Epithelial cell of prostate (primary cell): Measurements from ENCODE around the gene HAUS7.

Source experiments
- DNase-seq: peaks from one replicate; pipeline ENCODE4 v3.0.0-alpha.2; 2011; ENCODE audit warnings: low read depth, low spot score
- H3K27ac ChIP-seq: fragments of 450-650 bp; 2 replicates; pipeline ENCODE4 v1.5.1; 2017; ENCODE audit warnings: mild to moderate bottlenecking

The HAUS7 gene

DNA sequence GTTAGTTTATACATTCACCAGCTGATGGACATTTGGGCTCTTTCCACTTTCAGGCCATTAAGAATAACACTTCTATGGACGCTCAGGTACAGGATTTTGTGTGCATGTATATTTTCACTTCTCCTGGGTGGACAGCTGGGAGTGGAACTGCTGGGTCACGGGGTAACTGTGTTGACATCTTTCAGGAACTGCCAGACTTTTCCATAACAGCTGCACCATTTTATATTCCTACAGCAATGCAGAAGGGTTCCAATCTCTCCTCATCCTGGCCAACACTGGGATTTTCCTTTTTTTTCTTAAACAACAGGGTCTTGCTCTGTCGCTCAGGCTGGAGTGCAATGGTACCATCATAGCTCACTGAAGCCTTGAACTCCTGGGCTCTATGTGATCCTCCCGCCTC, 11.9 kb downstream of the HAUS7 start:
- DNase-seq, result no peak
- H3K27ac ChIP-seq, result no peak overlapping the region

GRCh38 chrX:153457827-153458466, 12.4 kb downstream of the HAUS7 start:
- H3K27ac ChIP-seq, result no peak overlapping the region
- no peak for DNase-seq

GRCh38 chrX:153457136-153457825, 13.1 kb downstream of the HAUS7 start:
- H3K27ac ChIP-seq, result no peak overlapping the region
- no peak for DNase-seq

DNA sequence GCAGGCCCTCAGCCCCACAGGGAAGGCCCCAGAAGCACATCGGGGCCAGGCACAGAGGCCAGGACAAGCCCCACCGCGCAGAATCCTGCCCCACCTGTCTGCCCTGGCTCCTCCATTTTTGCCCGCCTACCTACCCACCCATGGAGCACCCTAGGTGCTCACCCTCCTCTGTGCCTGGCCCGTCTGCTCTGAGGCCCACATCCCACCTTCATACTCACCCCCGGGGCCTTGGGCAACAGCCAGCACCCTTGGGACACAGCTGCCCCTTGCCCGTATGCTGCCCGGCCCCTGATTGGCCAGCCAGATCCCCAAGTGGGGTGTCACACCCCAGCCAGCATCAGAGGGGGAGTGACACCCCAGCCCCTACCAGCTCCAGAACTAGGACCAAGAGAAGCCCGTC, 13.7 kb downstream of the HAUS7 start:
- H3K27ac ChIP-seq, result no peak overlapping the region
- no peak for DNase-seq

DNA sequence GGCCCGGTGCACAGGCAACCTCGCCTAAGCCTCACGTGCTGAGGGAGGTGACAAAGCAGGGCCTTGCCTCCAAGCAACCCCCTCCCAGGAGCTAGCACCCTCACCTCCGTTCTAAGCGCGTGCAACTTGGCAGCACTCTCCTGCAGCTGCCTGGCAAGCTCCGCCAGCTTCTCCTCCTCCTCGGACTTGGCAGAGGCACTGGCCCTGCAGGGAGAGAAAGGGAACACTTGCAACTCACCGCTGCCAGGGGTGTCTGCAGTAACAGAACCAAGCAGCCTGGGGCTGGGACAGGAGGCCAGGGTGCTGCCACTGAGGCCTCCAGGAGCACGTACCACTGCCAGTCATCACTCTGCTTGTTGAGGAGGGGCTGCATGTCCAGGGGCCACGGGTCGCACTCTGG, 14.2 kb downstream of the HAUS7 start:
- no peak for DNase-seq
- no peak overlapping the region for H3K27ac ChIP-seq

GRCh38 chrX:153455571-153455970, 14.8 kb downstream of the HAUS7 start:
- DNase-seq, result no peak
- H3K27ac ChIP-seq, result peak overlapping the region; percentile 36

- H3K27ac ChIP-seq, result peak overlapping the region; percentile 36
- no peak for DNase-seq
Measured at GRCh38 chrX:153454901-153455550, 15.3 kb downstream of the HAUS7 start.

- H3K27ac ChIP-seq, result no peak overlapping the region
Measured at GRCh38 chrX:153450949-153451277, 19.5 kb downstream of the HAUS7 start.

DNA sequence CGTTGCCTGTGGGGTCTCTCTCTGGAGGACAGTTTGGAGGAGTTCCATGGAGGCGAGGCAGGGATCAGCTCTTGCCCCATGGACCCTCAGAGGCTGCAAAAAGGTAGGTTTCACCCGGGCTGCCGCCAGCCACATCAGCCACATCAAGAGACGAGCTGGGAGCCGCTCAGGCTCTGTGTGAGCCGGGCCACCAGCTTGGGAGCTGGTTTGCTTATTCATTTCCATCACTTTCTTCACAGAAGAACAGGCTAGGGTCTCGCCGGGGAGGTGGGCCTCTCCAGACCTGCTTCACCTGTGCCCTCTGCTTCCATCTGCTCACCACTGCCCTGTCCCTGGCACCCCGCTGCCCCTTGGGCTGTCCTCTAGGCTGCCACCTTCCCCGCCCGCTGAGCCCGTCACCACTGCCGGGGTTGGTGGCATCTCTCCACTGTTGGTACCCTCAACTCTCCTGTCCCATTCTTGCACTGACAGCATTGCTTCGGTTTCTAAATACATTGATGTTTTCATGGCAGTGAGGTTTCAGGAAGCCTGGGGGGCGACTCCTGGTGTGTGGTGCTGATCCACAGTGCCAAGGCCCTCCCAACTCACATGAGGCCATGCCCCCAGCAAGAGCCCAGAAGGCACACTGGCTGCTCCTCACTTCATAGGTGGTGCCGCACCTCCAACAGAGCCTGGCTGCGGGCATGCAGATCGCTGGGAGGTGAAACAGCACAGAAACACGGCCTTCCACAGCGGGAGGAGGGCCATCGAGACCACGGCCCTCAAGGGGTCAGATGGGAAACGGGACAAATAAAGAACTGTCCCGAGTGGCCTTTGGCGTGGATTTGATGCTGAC, 20.0 kb downstream of the HAUS7 start:
- H3K27ac ChIP-seq, result no peak overlapping the region
- no peak for DNase-seq

More at GRCh38 chrX:153450949-153451277, 19.5 kb downstream of the HAUS7 start:
- DNase-seq, result no peak

DNA sequence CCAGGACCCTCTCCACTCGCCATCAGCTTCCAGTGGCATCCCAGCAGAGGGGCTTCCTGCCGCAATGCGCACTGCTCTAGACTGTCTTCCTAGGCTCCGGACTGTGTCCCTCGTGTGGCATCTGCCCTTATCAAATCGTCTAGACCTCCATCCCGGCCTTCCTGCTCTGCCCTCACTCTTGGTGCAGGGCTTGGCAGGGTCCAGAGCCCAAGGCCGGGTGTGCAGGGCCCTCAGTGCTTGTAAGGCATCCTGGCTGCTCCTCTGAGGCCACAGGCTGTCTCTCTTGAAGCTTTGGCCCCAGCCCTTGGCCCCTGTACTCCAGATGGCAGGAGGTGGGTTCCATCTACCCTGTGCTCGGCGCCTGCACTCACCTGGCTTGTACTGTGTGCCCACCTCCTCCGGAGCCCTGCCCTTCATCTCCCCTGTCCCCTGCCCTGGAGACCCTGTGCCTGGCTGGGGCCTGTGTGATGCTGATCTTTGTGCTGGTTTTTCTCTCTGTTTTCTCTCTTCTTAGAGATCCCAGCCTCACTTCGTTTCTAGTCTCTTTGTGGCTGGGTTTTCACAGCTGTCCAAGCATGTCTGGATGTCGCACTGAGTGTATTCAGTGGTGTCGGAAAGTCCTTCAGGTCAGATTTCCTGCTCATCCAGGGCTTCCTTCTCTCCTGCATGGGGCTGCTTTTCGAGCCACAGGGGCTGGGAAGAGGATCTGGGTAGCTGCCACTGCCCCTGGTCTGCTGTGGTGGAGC, 20.8 kb downstream of the HAUS7 start:
- no peak overlapping the region for H3K27ac ChIP-seq
- DNase-seq, result no peak

DNA sequence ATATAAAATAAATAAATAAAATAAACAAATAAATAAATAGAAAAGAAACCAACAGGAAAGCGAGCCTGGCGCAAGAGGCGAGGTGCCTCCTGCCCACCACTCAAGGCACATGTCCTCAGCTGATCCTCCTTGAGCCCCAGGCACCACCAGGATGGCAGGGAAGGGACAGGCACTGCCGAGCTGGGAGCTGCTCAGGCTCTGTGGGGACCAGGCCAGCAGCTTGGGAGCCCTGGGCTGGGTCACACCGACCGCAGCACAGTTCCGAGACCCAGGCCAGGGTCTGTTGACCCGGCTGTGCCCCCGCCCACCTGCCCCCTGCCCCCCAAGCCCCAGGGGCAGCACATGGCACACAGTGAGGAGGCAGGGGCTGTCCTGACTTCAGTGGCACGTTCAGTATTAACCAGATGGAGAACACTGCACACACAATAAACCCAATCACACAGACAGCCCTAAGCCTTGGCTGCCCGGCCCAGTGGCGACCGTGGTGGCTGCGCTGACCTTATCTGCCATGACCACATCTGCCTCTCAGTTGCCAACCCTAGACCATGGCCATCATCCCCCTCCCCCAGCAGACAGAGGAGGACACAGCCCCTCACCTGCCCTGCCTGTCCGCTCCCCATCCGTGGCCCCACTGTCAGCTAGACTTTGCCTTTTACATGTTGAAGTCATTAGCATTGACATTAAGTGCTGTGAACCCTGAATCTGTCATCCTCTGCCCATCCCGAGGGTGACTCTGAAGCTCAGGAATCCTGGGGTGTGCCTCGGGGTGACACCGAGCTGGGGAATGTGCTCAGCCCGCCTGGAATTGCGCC, 21.6 kb downstream of the HAUS7 start:
- no peak for DNase-seq

GRCh38 chrX:153447581-153447960, 22.8 kb downstream of the HAUS7 start:
- no peak overlapping the region for H3K27ac ChIP-seq
- DNase-seq, result no peak

More for the DNA sequence above, 21.6 kb downstream of the HAUS7 start:
- no peak overlapping the region for H3K27ac ChIP-seq

DNA sequence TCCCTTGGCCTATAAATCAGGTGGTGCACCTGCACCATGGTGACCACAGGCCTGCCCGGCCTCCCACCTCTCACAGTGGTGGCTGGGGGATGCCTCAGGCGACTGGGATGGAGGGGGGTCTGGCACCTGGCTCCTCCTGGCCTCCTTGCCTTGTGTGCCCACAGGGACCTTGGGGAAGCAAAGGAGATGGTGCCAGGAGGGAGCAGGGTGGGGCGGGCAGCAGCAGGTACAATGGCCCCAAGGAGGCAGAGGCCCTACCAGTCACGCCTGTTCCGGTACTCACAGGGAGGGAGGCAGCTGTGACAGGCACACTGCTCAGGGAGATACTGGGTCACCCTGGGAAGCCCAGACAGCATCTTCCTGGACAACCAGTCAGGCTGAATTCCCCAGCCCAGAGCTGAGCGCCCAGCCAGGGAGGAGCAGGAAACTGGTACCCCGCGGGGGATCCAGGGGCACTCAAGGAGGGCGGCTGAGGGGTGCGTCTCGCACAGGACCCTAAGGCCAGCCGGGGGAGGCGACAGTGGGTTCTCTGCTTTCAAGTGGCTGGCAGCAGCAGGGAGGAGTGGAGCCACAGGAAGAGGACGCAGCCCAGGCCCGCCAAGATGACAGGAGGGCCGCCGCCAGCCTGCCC, 23.3 kb downstream of the HAUS7 start:
- H3K27ac ChIP-seq, result no peak overlapping the region
- no peak for DNase-seq

DNA sequence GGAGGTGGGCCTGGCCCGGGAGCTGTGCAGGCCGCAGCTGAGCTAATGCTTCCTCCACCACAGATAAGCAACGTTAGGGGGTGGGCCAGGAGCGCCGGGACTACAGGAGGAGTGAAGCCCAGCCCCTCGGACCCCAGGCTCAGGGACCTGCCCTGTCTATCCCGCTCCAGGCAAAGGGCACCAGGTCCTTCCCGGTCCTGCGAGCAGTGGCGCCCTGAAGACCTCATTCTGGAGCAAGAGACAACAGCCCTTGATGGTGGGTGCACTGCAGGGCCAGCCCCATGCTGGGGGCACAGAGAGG, 23.8 kb downstream of the HAUS7 start:
- DNase-seq, result no peak

GRCh38 chrX:153445856-153446635, 24.3 kb downstream of the HAUS7 start, which contains the start of gene TREX2:
Gene TREX2 (minus strand): TSS chrX:153446056. CDS start chrX:153445430, 626 bp downstream.
- no peak within 1 kb of the TSS for H3K27ac ChIP-seq
- no peak for DNase-seq

More for the DNA sequence above, 23.8 kb downstream of the HAUS7 start:
- H3K27ac ChIP-seq, result no peak overlapping the region

DNA sequence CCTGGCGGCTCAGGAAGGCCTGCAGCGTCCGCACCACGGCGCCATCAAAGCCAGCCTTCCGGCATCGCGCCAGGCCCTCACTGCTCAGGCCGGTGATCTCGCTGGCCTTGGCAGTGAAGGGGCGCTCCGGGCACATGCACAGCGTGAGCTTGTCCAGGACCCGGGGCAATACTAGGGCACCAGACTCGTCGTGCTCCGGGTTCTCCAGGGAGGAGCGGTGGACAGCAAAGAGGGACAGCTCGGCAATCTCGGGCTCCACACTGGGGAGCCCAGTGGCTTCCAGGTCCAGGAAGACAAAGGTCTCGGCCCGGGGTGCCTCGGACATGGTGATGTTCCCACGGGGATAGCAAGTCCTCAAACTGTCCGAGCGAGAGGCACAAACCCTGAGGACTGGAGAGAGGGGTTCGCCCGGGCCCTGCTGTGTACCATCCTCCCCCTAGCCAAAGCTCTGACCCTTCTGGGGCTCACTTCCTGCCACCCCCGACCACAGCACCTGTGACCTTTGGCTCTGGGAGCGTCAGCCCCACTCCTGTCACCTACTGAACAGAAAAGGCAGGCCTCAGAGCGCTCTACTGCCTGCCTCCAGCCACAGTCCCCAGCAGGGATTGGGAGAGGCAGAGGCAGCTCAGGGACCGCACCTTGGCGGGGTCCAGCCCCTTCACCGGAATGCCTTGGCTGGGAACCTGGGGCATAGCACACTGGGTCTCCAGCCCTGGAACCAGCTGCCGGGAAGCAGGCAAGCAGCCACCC, 25.1 kb downstream of the HAUS7 start:
- no peak for DNase-seq
- no peak overlapping the region for H3K27ac ChIP-seq

DNA sequence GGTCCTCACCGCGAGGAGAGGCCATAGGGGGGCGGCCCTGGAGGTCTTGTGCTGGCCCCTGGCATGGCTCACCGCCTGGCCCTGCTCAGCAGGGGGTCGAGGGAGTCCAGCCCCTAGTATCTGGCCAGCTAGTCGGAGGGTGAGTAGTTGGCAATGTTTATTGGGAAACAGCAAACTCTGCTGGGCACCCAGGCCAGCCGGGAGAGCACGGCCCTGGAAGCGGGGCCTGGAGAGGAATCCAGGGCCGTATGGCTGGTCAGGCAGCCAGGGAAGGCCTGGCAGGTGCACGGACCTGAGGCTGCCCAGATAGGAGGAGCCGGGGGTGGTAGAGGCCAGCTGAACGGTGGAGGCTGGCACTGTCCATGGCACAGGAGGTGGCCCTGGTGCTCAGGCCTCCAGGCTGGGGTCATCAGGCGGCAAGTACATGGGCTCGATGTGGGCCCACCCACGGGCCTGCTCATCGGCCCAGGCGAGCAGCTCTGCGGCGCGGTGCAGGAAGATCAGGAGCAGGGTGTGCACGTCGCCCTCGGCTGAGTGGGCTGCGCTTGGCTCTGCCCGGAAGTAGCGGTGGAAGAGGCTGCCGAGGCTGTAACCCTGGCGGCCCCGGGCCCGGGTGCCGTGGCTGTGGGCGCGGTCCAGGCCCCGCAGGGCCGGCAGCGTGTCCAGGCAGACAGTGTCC, 25.9 kb downstream of the HAUS7 start:
- H3K27ac ChIP-seq, result no peak overlapping the region
- DNase-seq, result no peak
